Stomach (tissue), 9 donors: Measurements from ENCODE around the gene ELMO1. TPM values are rescaled to one million over a fixed set of nuclear protein-coding genes. Genes with fewer than 3 reads are reported as not detected.
"Not testable (repeated sequence)": the region's sequence is repeated elsewhere in the genome, so short reads cannot be mapped to it uniquely, and the experiment has no call there.

ENCODE experiments used
- DNase-seq, 2 donors: peaks; one replicate each; pipeline versions ENCODE4 v3.0.0 to v3.0.0-alpha.2; 2013 to 2019
- H3K27ac ChIP-seq, 5 donors: fragments of 200-600 bp in 4 of 5; sonication (generic) in 4 of 5; one replicate each; pipeline ENCODE4 v1.5.1; 2013 to 2019; ENCODE audit warnings: mild to moderate bottlenecking in 1 of 5, moderate library complexity in 1 of 5
- H3K27me3 ChIP-seq, 3 donors: fragments of 200-600 bp; sonication (generic); one replicate each; pipeline ENCODE4 v1.5.1; 2017 to 2019; ENCODE audit warnings: mixed run types in 1 of 3
- H3K36me3 ChIP-seq, 4 donors: fragments of 200-600 bp; sonication (generic); 1 replicate in 3 of 4; 2 replicates in 1 of 4; pipeline ENCODE4 v1.5.1; 2016 to 2019
- H3K4me1 ChIP-seq, 4 donors: fragments of 200-600 bp; sonication (generic); one replicate each; pipeline ENCODE4 v1.5.1; 2016 to 2019
- H3K4me3 ChIP-seq, 4 donors: fragments of 200-600 bp; sonication (generic) in 3 of 4; one replicate each; pipeline ENCODE4 v1.5.1; 2016 to 2019; ENCODE audit warnings: mild to moderate bottlenecking in 1 of 4
- H3K9me3 ChIP-seq, 4 donors: fragments of 200-600 bp; sonication (generic); one replicate each; pipeline ENCODE4 v1.5.1; 2016 to 2019
- CTCF ChIP-seq, 7 experiments: fragments of 450-650 bp in 4 of 7; fragments of 200-600 bp in 3 of 7; sonication (generic) in 3 of 7; IDR thresholded peaks; one replicate each; pipeline ENCODE4 v1.5.1; 2016 to 2019; ENCODE audit warnings: antibody characterized with exemption in 7 of 7, control low read depth in 2 of 7, mild to moderate bottlenecking in 1 of 7
- EP300 ChIP-seq: sonication (generic); formaldehyde crosslinking; IDR thresholded peaks from one replicate; pipeline ENCODE4 v1.6.1; 2017; ENCODE audit warnings: antibody characterized with exemption
- POLR2A ChIP-seq, 4 donors: fragments of 450-650 bp; IDR thresholded peaks; one replicate each; pipeline ENCODE4 v1.6.1; 2016; ENCODE audit warnings: antibody characterized with exemption in 4 of 4, control low read depth in 2 of 4, mild to moderate bottlenecking in 1 of 4, moderate library complexity in 1 of 4
- POLR2AphosphoS5 ChIP-seq, 3 donors: sonication (generic); formaldehyde crosslinking; IDR thresholded peaks; one replicate each; pipeline ENCODE4 v1.6.1; 2016; ENCODE audit warnings: antibody characterized with exemption in 3 of 3
- WGBS, 5 donors: extraction: QIAGEN DNeasy Blood & Tissue Kit in 3 of 5; methylation state at CpG; one replicate each; pipeline versions ENCODE4 v1.1.5 to v1.1.7; 2013 to 2018; 5-methylcytosine and 5-hydroxymethylcytosine counted together
- intact Hi-C: fragments of 100-400 bp; cut with DNase I; formaldehyde crosslinking; loops from one replicate; pipeline ENCODE4 v1.15.1; 2023; ENCODE audit warnings: low total_unique reads
- polyA plus RNA-seq, 3 donors: library from polyadenylated mRNA; stranded (reverse); fragments of 200-250 nt; gene quantifications; one replicate each; pipeline ENCODE4 v1.2.3, GENCODE V29; 2013
- total RNA-seq, 5 donors: library from RNA; depleted of rRNA; stranded (reverse); fragments of >200 nt; gene quantifications; one replicate each; pipeline versions ENCODE4 v1.1.0 to v1.2.3, GENCODE V29; 2014 to 2016
- donor health status: healthy with polysubstance abuse.
- donor health status: Bipolar disorder and iron deficiency.
- donor health status: healthy.

ELMO1 gene
- total and polyA plus RNA-seq, 8 donors, result 4.1 to 117 (median 44.8) TPM

DNA sequence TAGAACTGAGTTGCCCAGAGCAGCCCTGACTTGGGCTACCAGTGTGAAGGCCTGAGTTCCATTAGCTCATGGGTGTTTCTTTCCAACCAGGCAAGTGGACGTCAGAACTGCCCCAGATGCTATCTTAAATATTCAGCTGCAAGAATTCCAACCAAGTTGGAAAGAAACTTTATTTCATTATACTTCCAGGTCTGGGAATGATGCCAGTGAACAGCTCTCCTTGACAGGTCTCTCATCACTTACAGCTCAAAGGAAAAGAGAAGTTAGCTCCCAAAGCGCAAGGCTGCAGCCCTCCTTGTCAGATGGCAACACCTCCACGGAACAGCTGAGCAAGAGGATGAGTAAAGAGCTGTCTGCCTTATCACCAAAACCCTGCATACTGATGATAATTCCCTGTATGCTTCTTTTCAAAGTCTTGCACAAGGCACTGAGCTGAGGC is 468.8 kb downstream of the ELMO1 start:
- DNase-seq, result peak in 1 of 2 donors; percentile 72
- Histone ChIP-seq H3K4me3 (no peak overlapping the region), H3K9me3 (no peaks in the 10 kb centered on the region), H3K27ac (peak overlapping the region in 3 of 5 donors; percentile 22 to 40 (median 36)), H3K27me3 (no peaks in the 10 kb centered on the region), H3K36me3 (no peaks in the 10 kb centered on the region), H3K4me1 (peaks cover 0 to 17% (median 4%) of the 10 kb centered on the region in 4 donors)
- 59 to 70% (median 63%) methylated on average over 3 of the region's 3 CpGs for WGBS, 5 donors
- TF ChIP-seq CTCF (IDR thresholded peaks at IDR 0.05) (no peak), POLR2AphosphoS5 (IDR thresholded peaks at IDR 0.05) (peak in 1 of 3 donors; percentile 17), EP300 (no peak), POLR2A (IDR thresholded peaks at IDR 0.05) (no peak)
- intact Hi-C loops, result no loop called here

DNA sequence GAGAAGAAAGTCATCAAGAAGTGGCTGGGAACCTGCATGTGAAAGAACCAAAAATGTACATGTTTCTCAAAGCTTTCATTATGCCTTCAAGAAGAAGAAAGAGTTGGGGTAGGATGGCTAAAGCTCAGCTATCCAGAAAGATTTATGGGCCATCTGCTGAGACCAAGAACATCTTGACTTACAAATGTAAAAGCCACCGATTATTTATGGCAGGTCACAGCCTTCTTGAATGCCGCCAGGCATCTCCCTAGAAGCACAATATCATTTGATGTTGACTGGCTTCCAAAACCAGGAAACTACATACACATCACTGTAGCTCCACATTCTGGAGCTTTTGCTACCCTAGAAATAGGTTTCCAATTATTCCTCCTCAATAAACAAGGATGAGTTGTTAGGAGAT is 470.2 kb downstream of the ELMO1 start:
- DNase-seq, result no peak
- no peaks in the 10 kb centered on the region for H3K36me3 ChIP-seq
- WGBS, 5 donors, result 78 to 93% (median 84%) methylated on average over 2 of the region's 2 CpGs
- intact Hi-C loops, result no loop called here
- no peaks in the 10 kb centered on the region for H3K27me3 ChIP-seq
- no peak overlapping the region for H3K27ac ChIP-seq
- no peak for TF ChIP-seq POLR2AphosphoS5 (IDR thresholded peaks at IDR 0.05)
- TF ChIP-seq EP300, result no peak
- TF ChIP-seq CTCF (IDR thresholded peaks at IDR 0.05), result no peak
- TF ChIP-seq POLR2A (IDR thresholded peaks at IDR 0.05), result no peak
- no peak overlapping the region for H3K4me3 ChIP-seq
- no peaks in the 10 kb centered on the region for H3K9me3 ChIP-seq
- peaks cover 0 to 6% (median 0%) of the 10 kb centered on the region in 4 donors for H3K4me1 ChIP-seq

DNA sequence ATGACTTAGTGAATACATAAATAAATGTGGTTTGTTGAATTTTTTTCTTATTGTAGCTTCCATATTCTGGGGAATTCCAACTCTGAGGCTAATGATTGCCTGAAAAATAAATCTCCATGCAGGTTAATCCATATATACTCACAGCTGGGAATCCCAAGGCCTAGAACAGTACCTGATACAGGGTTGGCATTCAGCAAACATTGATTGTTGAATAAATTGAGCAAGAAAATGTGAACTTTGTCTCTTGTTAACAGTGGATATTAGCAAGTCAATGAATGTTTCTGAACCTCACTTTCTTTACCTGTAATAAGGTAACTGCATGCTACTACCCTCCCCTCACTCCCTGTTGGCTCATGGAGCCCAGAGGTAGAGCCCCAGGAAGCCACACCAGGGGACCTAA is 470.8 kb downstream of the ELMO1 start:
- intact Hi-C loops, result no loop called here
- Histone ChIP-seq H3K36me3 (no peaks in the 10 kb centered on the region), H3K4me1 (peaks cover 0 to 6% (median 0%) of the 10 kb centered on the region in 4 donors), H3K4me3 (no peak overlapping the region), H3K27me3 (no peaks in the 10 kb centered on the region), H3K27ac (no peak overlapping the region), H3K9me3 (no peaks in the 10 kb centered on the region)
- TF ChIP-seq POLR2AphosphoS5 (IDR thresholded peaks at IDR 0.05), result no peak
- TF ChIP-seq EP300, result no peak
- TF ChIP-seq POLR2A (IDR thresholded peaks at IDR 0.05), result no peak
- no peak for TF ChIP-seq CTCF (IDR thresholded peaks at IDR 0.05)
- DNase-seq, result no peak

DNA sequence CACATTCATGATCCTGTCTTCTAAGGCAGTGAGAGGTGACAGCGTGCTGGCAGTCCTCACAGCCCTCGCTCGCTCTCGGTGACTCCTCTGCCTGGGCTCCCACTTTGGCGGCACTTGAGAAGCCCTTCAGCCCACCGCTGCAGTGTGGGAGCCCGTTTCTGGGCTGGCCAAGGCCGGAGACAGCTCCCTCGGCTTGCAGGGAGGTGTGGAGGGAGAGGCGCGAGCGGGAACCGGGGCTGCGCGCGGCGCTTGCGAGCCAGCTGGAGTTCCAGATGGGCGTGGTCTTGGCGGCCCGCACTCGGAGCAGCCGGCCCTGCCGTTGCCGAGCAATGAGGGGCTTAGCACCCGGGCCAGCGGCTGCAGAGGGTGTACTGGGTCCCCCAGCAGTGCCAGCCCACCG is 475.1 kb downstream of the ELMO1 start:
- intact Hi-C loops, result not testable (repeated sequence)

GRCh38 chr7:36972140-36972518 is 476.5 kb downstream of the ELMO1 start:
- TF ChIP-seq POLR2AphosphoS5 (IDR thresholded peaks at IDR 0.05), result no peak
- TF ChIP-seq CTCF (IDR thresholded peaks at IDR 0.05), result no peak
- TF ChIP-seq POLR2A (IDR thresholded peaks at IDR 0.05), result no peak
- TF ChIP-seq EP300, result no peak
- no peak for DNase-seq
- Histone ChIP-seq H3K27ac (peak overlapping the region in 3 of 5 donors; percentile 16 to 64 (median 43)), H3K36me3 (no peaks in the 10 kb centered on the region), H3K4me3 (no peak overlapping the region), H3K9me3 (no peaks in the 10 kb centered on the region), H3K27me3 (no peaks in the 10 kb centered on the region), H3K4me1 (peaks cover 16 to 35% (median 26%) of the 10 kb centered on the region in 4 donors)
- intact Hi-C loops, result no loop called here
- WGBS, 5 donors, result 43 to 65% (median 57%) methylated on average over 5 of the region's 5 CpGs

More for the DNA sequence above, 475.1 kb downstream of the ELMO1 start:
- H3K27ac ChIP-seq, DNase-seq, H3K27me3 ChIP-seq, H3K36me3 ChIP-seq, H3K9me3 ChIP-seq, H3K4me3 ChIP-seq: not testable (repeated sequence)
- peaks cover 14 to 27% (median 21%) of the 10 kb centered on the region in 4 donors for H3K4me1 ChIP-seq
- 96 to 99% (median 98%) methylated on average over 8 to 28 of the region's 28 CpGs for WGBS, 5 donors
